Naive thymus-derived CD4-positive, alpha-beta T cell (primary cell): ENCODE measurements around the gene KCNIP1. TPM values are rescaled to one million over a fixed set of nuclear protein-coding genes. Genes with fewer than 3 reads are reported as not detected.
A peak's percentile ranks its signal among the peaks of the same experiment; 100 is the strongest.

ENCODE experiments used
- ATAC-seq: fragments of 150-1000 bp; cut with Tn5 transposase; 2 replicates; pipeline ENCODE4 v1.10.0; 2021; ENCODE audit warnings: mild to moderate bottlenecking, moderate library complexity
- CTCF ChIA-PET: fragments of 350-600 bp; sonication (Branson Sonifier 250); formaldehyde crosslinking; loops from one replicate; lab custom pipeline; 2021; ENCODE audit warnings: antibody characterized with exemption; lab: Charles Lee
- POLR2A ChIA-PET: fragments of 350-600 bp; sonication (Branson Sonifier 250); formaldehyde crosslinking; loops from one replicate; lab custom pipeline; 2021; ENCODE audit warnings: antibody characterized with exemption, inconsistent platforms; lab: Charles Lee
- DNase-seq, 9 donors: peaks; one replicate each; pipeline versions ENCODE4 v3.0.0 to v3.0.0-alpha.2; 2020 to 2022; ENCODE audit warnings: mixed read lengths in 1 of 9
- H3K27ac ChIP-seq: one replicate; pipeline ENCODE4 v1.7.0; 2013; ENCODE audit warnings: mild to moderate bottlenecking, low read depth, low read length, moderate library complexity
- H3K27me3 ChIP-seq, 2 donors: one replicate each; pipeline ENCODE4 v1.7.0; 2013; ENCODE audit warnings: low read length in 2 of 2, mild to moderate bottlenecking in 2 of 2, moderate library complexity in 2 of 2; ENCODE audit not compliant: control insufficient read depth in 2 of 2, insufficient read depth in 2 of 2
- H3K36me3 ChIP-seq, 3 experiments: 1 replicate in 2 of 3; 2 replicates in 1 of 3; pipeline ENCODE4 v1.7.0; 2013; ENCODE audit warnings: low read length in 3 of 3, mild to moderate bottlenecking in 3 of 3, moderate library complexity in 1 of 3; ENCODE audit not compliant: insufficient read depth in 3 of 3, control insufficient read depth in 2 of 3
- H3K4me1 ChIP-seq, 2 donors: one replicate each; pipeline ENCODE4 v1.7.0; 2013; ENCODE audit warnings: low read length in 2 of 2, mild to moderate bottlenecking in 2 of 2, moderate library complexity in 1 of 2; ENCODE audit not compliant: control insufficient read depth in 2 of 2, insufficient read depth in 2 of 2
- H3K4me3 ChIP-seq: 2 replicates; pipeline ENCODE4 v1.7.0; 2013; ENCODE audit warnings: mild to moderate bottlenecking, low read length
- H3K9me3 ChIP-seq, 3 experiments: 1 replicate in 2 of 3; 2 replicates in 1 of 3; pipeline ENCODE4 v1.7.0; 2013; ENCODE audit warnings: low read length in 3 of 3; ENCODE audit not compliant: control insufficient read depth in 2 of 3
- H3K27ac Mint-ChIP-seq, 9 donors: one replicate each; pipeline ENCODE4 v1.8.0; 2020 to 2022; ENCODE audit warnings: mixed read lengths in 9 of 9, mild to moderate bottlenecking in 8 of 9, moderate library complexity in 5 of 9, inconsistent platforms in 2 of 9
- H3K27me3 Mint-ChIP-seq, 5 donors: one replicate each; pipeline ENCODE4 v1.8.0; 2021 to 2022; ENCODE audit warnings: mixed read lengths in 5 of 5, mild to moderate bottlenecking in 1 of 5
- H3K36me3 Mint-ChIP-seq, 5 donors: one replicate each; pipeline ENCODE4 v1.8.0; 2020 to 2022; ENCODE audit warnings: mixed read lengths in 5 of 5, mild to moderate bottlenecking in 3 of 5, inconsistent platforms in 1 of 5
- H3K4me1 Mint-ChIP-seq, 7 donors: one replicate each; pipeline ENCODE4 v1.8.0; 2020 to 2022; ENCODE audit warnings: mixed read lengths in 7 of 7, mild to moderate bottlenecking in 3 of 7, inconsistent platforms in 1 of 7
- H3K4me3 Mint-ChIP-seq, 10 donors: one replicate each; pipeline ENCODE4 v1.8.0; 2020 to 2022; ENCODE audit warnings: mild to moderate bottlenecking in 10 of 10, mixed read lengths in 10 of 10, moderate library complexity in 6 of 10, inconsistent platforms in 2 of 10
- H3K9me3 Mint-ChIP-seq, 11 donors: one replicate each; pipeline ENCODE4 v1.8.0; 2020 to 2022; ENCODE audit warnings: mixed read lengths in 11 of 11, mild to moderate bottlenecking in 4 of 11, inconsistent platforms in 1 of 11, moderate library complexity in 1 of 11
- intact Hi-C, 2 donors: fragments of 100-400 bp; cut with micrococcal nuclease; formaldehyde crosslinking; loops; one replicate each; pipeline ENCODE4 v1.15.1; 2023
- polyA plus RNA-seq, 2 donors: library from polyadenylated mRNA; unstranded; fragments of 300-500 nt; fragmentation: Illumina TruSeq; gene quantifications; one replicate each; pipeline ENCODE4 v1.2.3, GENCODE V29; 2021
- total RNA-seq, 6 experiments: library from RNA in 5 of 6; stranded (reverse) in 5 of 6; gene quantifications; 1 replicate in 5 of 6; 2 replicates in 1 of 6; pipeline ENCODE4 v1.2.3 and lab custom pipeline; 2021 to 2026

The KCNIP1 gene
- total and polyA plus RNA-seq, 7 experiments from 2014 or later = not detected

- Mint-ChIP-seq H3K27ac (no peak overlapping the region), H3K27me3 (peaks cover 0 to 10% (median 4%) of the 10 kb centered on the region in 5 donors), H3K9me3 (peaks cover 0 to 1% (median 0%) of the 10 kb centered on the region in 11 donors), H3K4me3 (no peak overlapping the region), H3K36me3 (no peaks in the 10 kb centered on the region), H3K4me1 (peaks cover 0 to 7% (median 4%) of the 10 kb centered on the region in 7 donors)
- Histone ChIP-seq H3K9me3 (no peaks in the 10 kb centered on the region), H3K4me3 (no peak overlapping the region), H3K36me3 (no peaks in the 10 kb centered on the region), H3K4me1 (no peaks in the 10 kb centered on the region), H3K27me3 (no peaks in the 10 kb centered on the region), H3K27ac (no peak overlapping the region)
- ChIA-PET CTCF (no interaction called here), POLR2A (no interaction called here)
- ATAC-seq (no peak), DNase-seq (no peak)
- intact Hi-C loops = no loop called here
Measured at GRCh38 chr5:170617533-170618490, 114.0 kb downstream of the KCNIP1 start.

DNA sequence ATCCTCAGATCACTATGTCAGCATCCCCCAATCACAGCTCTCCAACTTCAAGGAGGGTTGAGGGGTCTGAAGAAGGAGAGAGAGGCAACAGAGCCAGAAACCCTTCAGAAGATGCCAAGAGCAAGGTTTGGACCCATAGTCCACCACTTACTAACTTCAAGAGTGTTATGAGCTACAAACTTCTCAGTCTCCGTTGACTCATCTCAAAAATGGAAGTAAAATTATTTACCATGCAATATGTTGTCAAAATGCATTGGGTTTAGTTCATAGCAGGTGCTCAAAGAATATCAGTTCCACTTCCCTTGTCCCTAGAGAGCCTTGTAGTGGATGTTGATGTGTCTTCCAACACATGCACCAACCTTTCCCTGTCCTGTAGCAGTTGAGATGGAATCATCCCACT is 116.0 kb downstream of the KCNIP1 start:
- DNase-seq (no peak), ATAC-seq (no peak)
- H3K4me1 Mint-ChIP-seq = peaks cover 0 to 7% (median 4%) of the 10 kb centered on the region in 7 donors
- H3K27me3 ChIP-seq = no peaks in the 10 kb centered on the region
- H3K36me3 Mint-ChIP-seq = no peaks in the 10 kb centered on the region
- no peaks in the 10 kb centered on the region for H3K9me3 ChIP-seq
- no peaks in the 10 kb centered on the region for H3K36me3 ChIP-seq
- no peak overlapping the region for H3K4me3 Mint-ChIP-seq
- no peak overlapping the region for H3K27ac Mint-ChIP-seq
- peaks cover 0 to 1% (median 0%) of the 10 kb centered on the region in 11 donors for H3K9me3 Mint-ChIP-seq
- ChIA-PET POLR2A (no interaction called here), CTCF (no interaction called here)
- no peak overlapping the region for H3K4me3 ChIP-seq
- H3K4me1 ChIP-seq = no peaks in the 10 kb centered on the region
- intact Hi-C loops = no loop called here
- no peak overlapping the region for H3K27ac ChIP-seq
- H3K27me3 Mint-ChIP-seq = peaks cover 0 to 12% (median 4%) of the 10 kb centered on the region in 5 donors

- Histone ChIP-seq H3K27me3 (no peaks in the 10 kb centered on the region), H3K27ac (no peak overlapping the region), H3K36me3 (no peaks in the 10 kb centered on the region), H3K4me3 (no peak overlapping the region), H3K4me1 (no peaks in the 10 kb centered on the region), H3K9me3 (no peaks in the 10 kb centered on the region)
- POLR2A ChIA-PET = no interaction called here
- H3K4me1 Mint-ChIP-seq = peaks cover 0 to 3% (median under 1%) of the 10 kb centered on the region in 7 donors
- no peaks in the 10 kb centered on the region for H3K36me3 Mint-ChIP-seq
- CTCF ChIA-PET = interaction anchor here (0.6 kb wide), 1 partner anchor 147 kb away, joined by 6 read pairs; no protein-coding TSS in a partner anchor
- H3K4me3 Mint-ChIP-seq = no peak overlapping the region
- intact Hi-C loops = loop anchor here in 1 of 2 donors (1.0 kb wide), 1 partner anchor 188 kb away; no protein-coding TSS in a partner anchor
- peaks cover 0 to 1% (median 0%) of the 10 kb centered on the region in 11 donors for H3K9me3 Mint-ChIP-seq
- DNase-seq = no peak
- no peak for ATAC-seq
- H3K27me3 Mint-ChIP-seq = peaks cover 0 to 10% (median 4%) of the 10 kb centered on the region in 5 donors
- no peak overlapping the region for H3K27ac Mint-ChIP-seq
Measured at GRCh38 chr5:170622933-170623332, 119.1 kb downstream of the KCNIP1 start.

GRCh38 chr5:170623576-170624181 is 119.9 kb downstream of the KCNIP1 start:
- no peak for ATAC-seq
- Mint-ChIP-seq H3K9me3 (peaks cover 0 to 1% (median 0%) of the 10 kb centered on the region in 11 donors), H3K36me3 (no peaks in the 10 kb centered on the region), H3K4me3 (no peak overlapping the region), H3K27me3 (peaks cover 0 to 10% (median 4%) of the 10 kb centered on the region in 5 donors), H3K27ac (no peak overlapping the region), H3K4me1 (no peaks in the 10 kb centered on the region)
- Histone ChIP-seq H3K9me3 (no peaks in the 10 kb centered on the region), H3K27ac (no peak overlapping the region), H3K4me1 (no peaks in the 10 kb centered on the region), H3K27me3 (no peaks in the 10 kb centered on the region), H3K4me3 (no peak overlapping the region), H3K36me3 (no peaks in the 10 kb centered on the region)
- peak in 1 of 9 donors; percentile 44 for DNase-seq
- CTCF ChIA-PET = interaction anchor here (0.8 kb wide), 1 partner anchor 117 kb away, joined by 3 read pairs; no protein-coding TSS in a partner anchor
- intact Hi-C loops = loop anchor here in 1 of 2 donors (1.0 kb wide), 1 partner anchor 188 kb away; no protein-coding TSS in a partner anchor
- POLR2A ChIA-PET = no interaction called here

GRCh38 chr5:170625221-170626165 is 121.7 kb downstream of the KCNIP1 start:
- ChIA-PET POLR2A (no interaction called here), CTCF (no interaction called here)

More at GRCh38 chr5:170625221-170626165, 121.7 kb downstream of the KCNIP1 start:
- peaks cover 0 to 1% (median 0%) of the 10 kb centered on the region in 11 donors for H3K9me3 Mint-ChIP-seq
- H3K4me3 Mint-ChIP-seq = no peak overlapping the region
- Histone ChIP-seq H3K36me3 (no peaks in the 10 kb centered on the region), H3K4me3 (no peak overlapping the region), H3K9me3 (no peaks in the 10 kb centered on the region), H3K27me3 (no peaks in the 10 kb centered on the region), H3K4me1 (no peaks in the 10 kb centered on the region), H3K27ac (no peak overlapping the region)
- H3K36me3 Mint-ChIP-seq = no peaks in the 10 kb centered on the region
- intact Hi-C loops = no loop called here
- H3K27ac Mint-ChIP-seq = no peak overlapping the region
- H3K4me1 Mint-ChIP-seq = no peaks in the 10 kb centered on the region
- no peak for ATAC-seq
- no peak for DNase-seq
- H3K27me3 Mint-ChIP-seq = peaks cover 0 to 5% (median 4%) of the 10 kb centered on the region in 5 donors
